OCI-LY7 (cell line): ENCODE measurements around the gene ZMYND15. TPM values are rescaled to one million over a fixed set of nuclear protein-coding genes. Genes with fewer than 3 reads are reported as not detected.
A peak's percentile ranks its signal among the peaks of the same experiment; 100 is the strongest.

Experiments used
- BruUV-seq: library from RNA; stranded (reverse); fragments of 400-500 nt; replicated peaks from 2 replicates; lab custom pipeline; 2021; lab: Mats Ljungman, UMichigan
- CTCF ChIA-PET: fragments of 300-600 bp; sonication (Branson Sonifier 250); formaldehyde crosslinking; loops from one replicate; lab custom pipeline; 2022; ENCODE audit warnings: antibody characterized with exemption; ENCODE audit not compliant: unreplicated experiment; lab: Charles Lee
- POLR2A ChIA-PET: fragments of 300-600 bp; sonication (Branson Sonifier 250); formaldehyde crosslinking; loops from one replicate; lab custom pipeline; 2022; ENCODE audit warnings: antibody characterized with exemption; lab: Charles Lee
- DNase-seq: peaks from one replicate; pipeline ENCODE4 v3.0.0-alpha.2; 2015; ENCODE audit warnings: low spot score
- H2AFZ ChIP-seq: fragments of 200-600 bp; sonication (generic), shearing (Covaris generic); 2 replicates; pipeline ENCODE4 v1.6.1; 2014; ENCODE audit warnings: mild to moderate bottlenecking, antibody characterized with exemption, low read length, moderate library complexity
- H3K27ac ChIP-seq: fragments of 200-600 bp; sonication (generic); 2 replicates; pipeline ENCODE4 v1.5.1; 2014; ENCODE audit warnings: mixed run types, low read depth, mild to moderate bottlenecking, moderate library complexity, low read length, inconsistent platforms; ENCODE audit not compliant: poor library complexity, severe bottlenecking
- H3K36me3 ChIP-seq: fragments of 200-600 bp; sonication (generic); 2 replicates; pipeline ENCODE4 v1.6.1; 2014; ENCODE audit warnings: mild to moderate bottlenecking, antibody characterized with exemption, low read length, moderate library complexity, mixed read lengths; ENCODE audit not compliant: insufficient read depth
- H3K4me1 ChIP-seq: fragments of 200-600 bp; sonication (generic); 2 replicates; pipeline ENCODE4 v1.5.1; 2014; ENCODE audit warnings: mild to moderate bottlenecking, low read length; ENCODE audit not compliant: insufficient read depth, poor library complexity, severe bottlenecking
- H3K4me2 ChIP-seq: fragments of 200-600 bp; sonication (generic); 2 replicates; pipeline ENCODE4 v1.6.1; 2014; ENCODE audit warnings: mild to moderate bottlenecking, low read length
- H3K4me3 ChIP-seq: fragments of 200-600 bp; sonication (generic); 2 replicates; pipeline ENCODE4 v1.5.1; 2014; ENCODE audit warnings: mild to moderate bottlenecking, low read depth, low read length; ENCODE audit not compliant: poor library complexity, severe bottlenecking
- H3K79me2 ChIP-seq: fragments of 200-600 bp; sonication (generic); 2 replicates; pipeline ENCODE4 v1.6.1; 2016; ENCODE audit warnings: low read depth, mild to moderate bottlenecking, low read length, moderate library complexity, mixed read lengths; ENCODE audit not compliant: insufficient read depth
- H3K9me2 ChIP-seq: fragments of 200-600 bp; sonication (generic); 2 replicates; pipeline ENCODE4 v1.6.1; 2016; ENCODE audit warnings: mild to moderate bottlenecking, low read length, mixed read lengths; ENCODE audit not compliant: insufficient read depth
- H3K9me3 ChIP-seq: fragments of 200-600 bp; sonication (generic); 2 replicates; pipeline ENCODE4 v1.6.1; 2014; ENCODE audit warnings: mild to moderate bottlenecking, mixed run types, low read length, mixed read lengths
- H4K20me1 ChIP-seq: fragments of 200-600 bp; sonication (generic); 2 replicates; pipeline ENCODE4 v1.6.1; 2014; ENCODE audit warnings: mild to moderate bottlenecking, antibody characterized with exemption, low read length, moderate library complexity, mixed read lengths; ENCODE audit not compliant: insufficient read depth
- CTCF ChIP-seq: fragments of 200-600 bp; sonication (generic); conservative IDR thresholded peaks from 2 replicates; pipeline ENCODE4 v1.5.1; 2014; ENCODE audit warnings: mild to moderate bottlenecking, antibody characterized with exemption, low read length, moderate library complexity, mixed read lengths
- EZH2phosphoT487 ChIP-seq: fragments of 200-600 bp; sonication (generic); IDR thresholded peaks from 2 replicates; pipeline ENCODE4 v1.6.1; 2018; ENCODE audit warnings: low read depth, borderline replicate concordance, mild to moderate bottlenecking, mixed run types, antibody characterized with exemption, low read length, moderate library complexity, mixed read lengths
- intact Hi-C: fragments of 100-400 bp; cut with micrococcal nuclease; formaldehyde crosslinking; loops from one replicate; pipeline ENCODE4 v1.10.0; 2022; ENCODE audit not compliant: unreplicated experiment
- total RNA-seq, 2 experiments: library from RNA; depleted of rRNA in 1 of 2; stranded (reverse); fragments of >200 nt in 1 of 2; shearing (Covaris generic) in 1 of 2; gene quantifications; 2 replicates each; pipeline ENCODE4 v1.2.3, GENCODE V29; 2014 to 2022

ZMYND15 gene
- total RNA-seq, 2 experiments from 2014 or later, result not detected

GRCh38 chr17:4719684-4720221 lies 19.9 kb upstream of the ZMYND15 start:
- Histone ChIP-seq H3K4me3 (no peak overlapping the region), H3K36me3 (peaks cover 51% of the 10 kb centered on the region), H3K79me2 (no peaks in the 10 kb centered on the region), H3K27ac (no peak overlapping the region), H3K4me1 (peaks cover 5% of the 10 kb centered on the region), H3K9me3 (no peaks in the 10 kb centered on the region), H3K9me2 (no peaks in the 10 kb centered on the region), H3K4me2 (no peak overlapping the region), H2AFZ (no peak overlapping the region), H4K20me1 (no peaks in the 10 kb centered on the region)
- DNase-seq, result no peak
- intact Hi-C loops, result no loop called here
- BruUV-seq, result no TSS peak
- CTCF ChIA-PET, result no interaction called here
- TF ChIP-seq CTCF (no peak), EZH2phosphoT487 (no peak)
- POLR2A ChIA-PET, result no interaction called here

GRCh38 chr17:4720787-4721186 lies 18.8 kb upstream of the ZMYND15 start:
- Histone ChIP-seq H4K20me1 (no peaks in the 10 kb centered on the region), H3K9me2 (no peaks in the 10 kb centered on the region), H3K4me3 (no peak overlapping the region), H3K9me3 (no peaks in the 10 kb centered on the region), H3K4me2 (no peak overlapping the region), H3K27ac (no peak overlapping the region), H2AFZ (no peak overlapping the region), H3K79me2 (no peaks in the 10 kb centered on the region), H3K36me3 (peaks cover 43% of the 10 kb centered on the region), H3K4me1 (no peaks in the 10 kb centered on the region)
- ChIA-PET CTCF (no interaction called here), POLR2A (no interaction called here)
- no peak for TF ChIP-seq EZH2phosphoT487
- no peak for TF ChIP-seq CTCF
- intact Hi-C loops, result no loop called here
- BruUV-seq, result TSS peak; percentile 98
- DNase-seq, result no peak
